Thyroid gland (tissue), 4 donors: ENCODE measurements around the gene SALL1.

ENCODE experiments used
- POLR2A ChIP-seq, 2 donors: fragments of 450-650 bp; IDR thresholded peaks; one replicate each; pipeline ENCODE4 v1.6.1; 2017; ENCODE audit warnings: antibody characterized with exemption in 2 of 2, mild to moderate bottlenecking in 2 of 2, moderate library complexity in 1 of 2
- TF ChIP-seq, protein P1 (sequence below), 6 experiments: fragments of 200-600 bp in 3 of 6; fragments of 450-650 bp in 3 of 6; sonication (generic) in 3 of 6; IDR thresholded peaks; one replicate each; pipeline ENCODE4 v1.5.1; 2016 to 2019; ENCODE audit warnings: antibody characterized with exemption in 6 of 6, mild to moderate bottlenecking in 2 of 6, inconsistent platforms in 1 of 6, moderate library complexity in 1 of 6

GRCh38 chr16:51147776-51148677 lies 3.0 kb downstream of the SALL1 start:
- TF ChIP-seq, protein P1, sequence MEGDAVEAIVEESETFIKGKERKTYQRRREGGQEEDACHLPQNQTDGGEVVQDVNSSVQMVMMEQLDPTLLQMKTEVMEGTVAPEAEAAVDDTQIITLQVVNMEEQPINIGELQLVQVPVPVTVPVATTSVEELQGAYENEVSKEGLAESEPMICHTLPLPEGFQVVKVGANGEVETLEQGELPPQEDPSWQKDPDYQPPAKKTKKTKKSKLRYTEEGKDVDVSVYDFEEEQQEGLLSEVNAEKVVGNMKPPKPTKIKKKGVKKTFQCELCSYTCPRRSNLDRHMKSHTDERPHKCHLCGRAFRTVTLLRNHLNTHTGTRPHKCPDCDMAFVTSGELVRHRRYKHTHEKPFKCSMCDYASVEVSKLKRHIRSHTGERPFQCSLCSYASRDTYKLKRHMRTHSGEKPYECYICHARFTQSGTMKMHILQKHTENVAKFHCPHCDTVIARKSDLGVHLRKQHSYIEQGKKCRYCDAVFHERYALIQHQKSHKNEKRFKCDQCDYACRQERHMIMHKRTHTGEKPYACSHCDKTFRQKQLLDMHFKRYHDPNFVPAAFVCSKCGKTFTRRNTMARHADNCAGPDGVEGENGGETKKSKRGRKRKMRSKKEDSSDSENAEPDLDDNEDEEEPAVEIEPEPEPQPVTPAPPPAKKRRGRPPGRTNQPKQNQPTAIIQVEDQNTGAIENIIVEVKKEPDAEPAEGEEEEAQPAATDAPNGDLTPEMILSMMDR (IDR thresholded peaks at IDR 0.05), result no peak
- peak in 1 of 2 donors; percentile 39 for TF ChIP-seq POLR2A (IDR thresholded peaks at IDR 0.05)
